NOMO-1 (cell line): Measurements from ENCODE around the gene CTSH.

ENCODE experiments used
- DNase-seq, 2 experiments: peaks; one replicate each; lab custom pipeline; 2025; ENCODE audit not compliant: unreplicated experiment in 2 of 2; lab: John Stamatoyannopoulos, UW

CTSH gene, protein sequence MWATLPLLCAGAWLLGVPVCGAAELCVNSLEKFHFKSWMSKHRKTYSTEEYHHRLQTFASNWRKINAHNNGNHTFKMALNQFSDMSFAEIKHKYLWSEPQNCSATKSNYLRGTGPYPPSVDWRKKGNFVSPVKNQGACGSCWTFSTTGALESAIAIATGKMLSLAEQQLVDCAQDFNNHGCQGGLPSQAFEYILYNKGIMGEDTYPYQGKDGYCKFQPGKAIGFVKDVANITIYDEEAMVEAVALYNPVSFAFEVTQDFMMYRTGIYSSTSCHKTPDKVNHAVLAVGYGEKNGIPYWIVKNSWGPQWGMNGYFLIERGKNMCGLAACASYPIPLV

DNA sequence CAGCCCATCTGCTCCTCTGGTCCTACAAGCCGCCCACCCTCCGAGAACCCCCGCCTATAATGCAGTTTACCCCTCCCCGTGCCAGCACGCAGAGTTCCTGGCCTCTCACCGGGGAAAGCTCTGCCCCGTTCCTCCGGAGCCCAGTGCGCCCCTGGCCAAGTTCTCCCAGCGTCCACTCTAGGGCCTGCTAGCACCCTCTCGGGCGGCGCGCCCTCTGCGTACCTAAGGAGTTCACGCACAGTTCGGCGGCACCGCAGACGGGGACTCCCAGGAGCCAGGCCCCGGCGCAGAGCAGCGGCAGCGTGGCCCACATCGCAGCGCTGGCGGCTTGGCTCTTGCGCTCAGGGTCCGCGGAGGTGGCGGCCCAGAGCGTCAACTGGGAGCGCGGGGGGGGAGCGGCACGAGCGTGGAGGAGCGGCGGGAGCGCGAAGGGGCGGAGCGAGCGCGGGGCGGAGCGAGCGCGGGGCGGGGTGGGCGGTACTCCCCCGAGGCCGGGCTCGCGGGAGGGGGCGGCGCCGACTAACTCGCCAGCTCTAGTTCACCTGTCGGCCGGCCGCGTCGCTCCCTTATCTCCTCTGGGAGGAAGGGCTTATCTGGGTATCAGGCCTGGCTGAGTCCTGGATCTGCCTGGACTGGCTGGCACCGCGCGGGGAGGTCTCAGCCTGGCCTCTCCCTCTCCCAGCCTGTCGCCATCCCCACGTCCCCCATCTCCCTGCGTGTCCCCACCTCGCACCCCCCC is at the start of gene CTSH:
Gene CTSH (minus strand): TSS at position 378 of the 739 bp plus-strand sequence. CDS start 65 bp downstream, at position 313.
- DNase-seq: peak; percentile 25 to 72

DNA sequence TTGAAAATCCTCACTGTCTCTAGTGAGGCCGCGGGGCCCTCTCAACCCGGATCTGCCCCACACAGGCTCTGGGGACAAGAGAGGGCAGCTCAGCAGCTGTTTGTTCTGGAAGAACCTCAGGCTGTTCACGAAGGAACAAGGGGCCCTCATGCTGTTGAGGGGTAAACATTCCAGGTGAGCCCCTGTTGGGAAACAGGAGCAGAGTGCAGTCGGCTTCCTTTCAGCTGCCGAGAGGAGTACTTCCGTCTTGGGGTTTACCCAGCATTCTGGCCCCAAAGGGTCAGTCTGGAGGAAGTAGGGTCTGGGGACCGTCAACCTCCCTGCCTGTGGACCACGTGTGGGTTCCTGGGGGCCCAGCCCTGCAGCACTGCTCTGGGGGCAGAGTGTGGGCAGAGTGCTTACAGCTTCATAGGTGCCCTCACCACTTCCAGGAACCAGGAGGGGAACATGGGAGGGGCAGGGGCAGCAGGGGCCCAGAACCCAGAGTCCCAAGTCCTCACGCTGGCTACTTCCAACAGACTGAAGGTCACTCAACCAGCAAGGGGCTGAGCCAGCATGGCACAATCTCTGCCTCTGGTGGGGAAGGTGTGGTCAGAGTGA is 49.2 kb upstream of the CTSH start:
- peak in 1 of 2 experiments; percentile 30 for DNase-seq

DNA sequence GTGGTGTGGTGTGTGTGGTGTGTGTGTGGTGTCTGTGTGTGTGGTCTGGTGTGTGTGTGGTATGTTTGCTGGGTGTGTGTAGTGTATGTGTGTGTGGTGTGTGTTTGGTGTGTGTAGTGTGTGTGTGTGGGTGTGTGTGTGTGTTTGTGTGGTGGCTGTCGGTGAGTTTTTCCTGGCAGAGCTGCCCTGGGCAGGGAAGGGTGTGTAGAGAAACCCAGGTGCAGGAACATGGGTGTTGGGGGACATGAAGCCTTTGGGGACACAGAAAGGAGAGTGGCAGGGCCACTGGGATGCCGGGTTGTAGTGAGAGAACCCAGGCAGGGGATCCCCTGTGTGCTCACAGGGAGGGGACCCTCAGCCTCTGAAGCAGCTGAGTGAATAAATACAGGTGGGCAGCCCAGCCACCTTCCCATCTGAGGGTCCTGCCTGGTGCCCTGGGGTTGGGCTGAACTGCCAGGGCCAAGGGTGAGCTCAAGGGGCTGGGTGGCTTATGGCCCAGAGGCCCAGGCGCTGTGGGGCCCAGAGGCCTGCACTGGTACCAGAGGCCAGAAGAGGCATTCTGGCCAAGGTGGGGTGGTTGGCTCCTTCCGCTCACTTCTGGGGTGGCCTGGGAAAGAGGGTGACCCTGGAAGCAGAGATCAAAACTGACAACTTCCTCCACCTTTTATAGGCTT is 48.5 kb upstream of the CTSH start:
- DNase-seq: no peak

DNA sequence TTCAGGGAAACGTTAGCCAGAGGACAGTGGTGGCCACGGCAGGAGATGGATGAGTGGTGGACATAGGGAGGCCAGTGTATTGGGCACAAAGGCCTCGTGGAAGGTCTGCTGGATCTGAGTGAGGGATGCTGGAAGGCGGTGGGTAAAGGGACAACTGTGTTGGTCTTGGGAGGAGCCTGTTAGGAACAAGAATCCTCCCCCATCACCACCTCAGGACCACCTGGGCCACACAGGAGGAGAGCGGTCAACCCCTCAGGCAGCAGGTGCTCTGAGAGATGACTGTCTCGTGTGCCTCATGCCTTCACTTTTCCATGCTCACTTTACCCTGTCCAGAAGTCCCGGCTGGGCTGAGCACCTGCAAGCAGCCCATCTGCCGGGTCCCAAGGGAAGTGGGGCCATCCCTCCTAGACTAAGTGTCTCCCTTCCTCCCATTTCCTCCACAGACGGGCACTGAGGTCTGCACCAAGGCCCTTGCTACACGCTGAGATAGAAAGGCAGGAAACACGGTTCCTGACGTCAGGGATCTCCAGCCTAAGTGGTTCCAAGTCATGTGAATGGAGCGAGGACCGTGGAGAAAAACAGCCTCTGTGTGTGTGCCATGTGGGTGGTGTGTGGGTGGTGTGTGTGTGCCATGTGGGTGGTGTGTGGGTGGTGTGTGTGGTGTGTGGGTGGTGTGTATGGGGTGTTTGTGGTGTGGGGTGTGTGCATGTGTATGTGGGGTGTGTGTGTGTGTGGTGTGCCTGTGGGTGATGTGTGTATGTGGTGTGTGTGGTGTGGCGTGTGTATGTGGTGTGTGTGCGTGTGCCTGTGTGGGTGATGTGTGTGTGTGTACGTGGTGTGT is 47.8 kb upstream of the CTSH start:
- DNase-seq: no peak

DNA sequence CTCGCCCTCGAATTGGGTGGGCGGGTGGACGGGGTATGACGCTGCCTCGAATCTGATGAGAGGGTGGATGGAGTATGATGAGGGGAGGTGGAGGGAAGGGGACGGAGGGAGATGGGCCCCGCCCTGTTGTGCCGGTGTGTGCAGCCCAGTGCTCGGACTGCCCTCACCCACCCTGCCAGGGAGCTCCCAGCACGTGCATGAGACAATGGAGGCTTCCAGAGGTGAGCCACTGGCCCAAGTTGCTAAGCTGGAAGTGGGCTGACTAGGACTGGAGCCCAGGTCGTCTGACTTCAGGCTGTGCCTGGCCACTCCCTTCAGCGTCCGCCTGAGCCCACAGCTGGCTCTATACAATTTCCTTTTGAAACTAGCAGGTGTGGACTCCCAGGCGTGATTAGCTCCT is 47.0 kb upstream of the CTSH start:
- DNase-seq: no peak

DNA sequence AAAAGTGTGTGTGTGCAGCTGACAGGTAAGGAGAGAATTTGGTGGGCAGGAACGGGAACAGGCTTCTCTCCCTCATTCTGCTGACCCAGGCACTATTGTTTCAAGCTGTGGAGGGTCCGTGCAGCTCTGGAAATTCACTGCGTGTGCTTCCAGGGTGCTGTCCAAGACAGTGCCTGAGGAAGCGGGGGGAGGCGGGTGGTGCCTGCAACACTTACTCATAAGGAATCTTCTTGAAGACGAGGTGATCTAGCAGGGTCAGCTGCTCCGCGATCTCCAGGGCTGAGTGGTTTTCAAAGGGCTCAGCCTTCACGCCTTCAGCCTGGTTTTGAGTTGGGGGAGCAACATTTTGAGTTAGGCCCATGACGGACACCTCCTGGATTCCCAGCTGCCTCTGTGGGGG is 46.6 kb upstream of the CTSH start:
- no peak for DNase-seq

DNA sequence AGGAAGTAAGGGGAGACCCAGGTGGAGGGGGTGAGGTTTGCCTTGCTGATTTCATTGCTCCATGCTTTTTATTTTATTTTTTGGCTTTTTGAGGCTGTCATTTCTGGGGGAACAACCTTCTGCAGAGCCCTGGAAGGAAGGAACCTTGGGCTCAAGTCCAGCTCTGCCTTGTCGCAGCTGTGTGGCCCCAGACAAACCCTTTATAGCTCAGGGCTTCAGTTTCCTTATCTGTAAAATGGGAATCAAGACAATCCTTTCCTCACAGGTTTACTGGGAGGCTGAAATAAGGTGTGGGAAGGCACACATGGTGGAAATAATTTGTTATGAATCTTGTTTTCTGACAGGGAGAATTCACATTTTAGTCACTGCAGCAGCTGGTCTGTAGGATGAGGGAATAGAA is 45.4 kb upstream of the CTSH start:
- no peak for DNase-seq

DNA sequence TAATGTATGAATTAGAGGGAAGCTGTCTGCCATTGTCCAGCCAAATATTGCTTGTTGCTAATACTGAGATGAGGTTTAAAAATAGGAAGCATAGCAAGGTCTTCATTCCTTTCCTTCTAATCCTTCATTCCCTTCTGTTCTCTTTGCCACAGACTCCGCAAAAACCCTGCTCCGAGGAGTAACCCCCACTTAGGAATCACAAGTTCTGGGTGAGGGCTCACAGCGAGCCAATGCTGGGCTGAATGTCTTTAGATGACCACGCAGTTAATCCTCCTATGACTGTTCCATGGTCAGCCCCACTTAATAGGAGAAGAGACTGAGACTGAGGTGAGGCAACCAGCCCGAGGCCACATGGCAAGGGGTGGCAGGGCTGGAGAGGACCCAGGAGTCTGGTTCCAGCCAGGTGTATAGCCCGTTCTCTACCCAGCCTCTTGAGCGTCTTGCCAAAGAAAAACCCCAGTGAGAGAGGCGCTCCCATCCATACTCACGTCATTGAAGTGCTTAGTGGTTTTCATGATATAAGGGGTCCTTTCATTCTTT is 44.9 kb upstream of the CTSH start:
- DNase-seq: no peak

DNA sequence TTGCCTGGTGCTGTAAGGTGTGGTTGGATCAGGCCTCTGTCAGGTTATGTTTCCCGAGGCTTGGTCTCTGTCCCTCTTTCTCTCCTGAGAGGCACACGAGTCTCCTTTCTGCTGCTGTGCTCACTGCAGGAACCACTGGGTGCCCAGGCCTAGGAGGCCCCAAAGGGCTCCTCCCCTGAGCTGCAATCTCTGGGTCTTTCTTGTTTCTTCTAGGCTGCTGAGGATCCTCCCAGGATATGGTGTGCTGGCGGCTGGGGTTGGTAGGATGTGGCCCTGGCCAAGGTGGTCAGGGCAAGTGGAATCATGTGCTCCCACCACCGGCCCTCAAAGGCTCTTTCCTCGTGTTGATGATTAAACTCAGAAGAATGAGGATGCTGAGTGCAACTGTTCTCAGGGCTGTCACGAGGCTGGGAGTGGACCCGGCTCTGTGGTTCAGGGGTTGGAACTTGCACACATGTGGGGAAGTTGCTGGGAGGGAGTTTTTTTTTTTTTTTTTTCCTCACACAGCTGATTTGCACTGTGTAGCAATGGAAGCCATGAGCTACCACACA is 43.6 kb upstream of the CTSH start:
- peak; percentile 61 to 73 for DNase-seq

DNA sequence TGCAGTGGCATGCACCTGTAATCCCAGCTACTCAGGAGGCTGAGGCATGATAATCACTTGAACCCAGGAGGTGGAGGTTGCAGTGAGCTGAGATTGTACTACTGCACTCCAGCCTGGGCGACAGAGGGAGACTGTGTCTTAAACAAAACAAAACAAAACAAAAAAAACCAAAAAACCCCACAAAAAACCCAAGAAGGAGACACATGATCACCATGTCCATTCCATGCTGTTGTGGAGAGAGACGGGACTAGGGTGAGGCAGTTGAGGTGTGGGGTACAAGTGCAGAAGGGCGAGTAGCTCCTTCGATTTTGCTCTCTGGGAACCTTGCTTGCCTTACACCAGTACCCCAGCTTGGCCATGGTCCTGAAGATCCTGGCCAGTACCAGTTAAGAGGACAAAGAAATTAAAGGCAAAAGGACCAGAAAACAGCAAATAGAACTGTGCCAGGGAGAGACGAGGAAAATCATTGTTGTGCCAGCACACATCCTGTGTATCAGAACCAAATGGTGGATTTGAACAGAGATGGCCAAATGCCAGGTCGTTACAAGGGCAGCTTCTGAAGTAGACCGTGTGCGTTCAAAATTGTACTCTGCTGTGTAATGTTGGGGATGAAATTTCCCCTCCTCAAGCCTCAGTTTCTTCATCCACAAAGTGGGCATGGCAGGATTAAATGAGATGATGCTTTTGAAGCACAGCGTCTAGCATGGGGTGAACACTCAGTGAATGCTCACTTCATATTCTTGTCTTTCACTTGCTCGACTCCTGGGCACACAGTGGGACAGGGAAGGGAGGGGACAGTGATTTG is 42.9 kb upstream of the CTSH start:
- DNase-seq: no peak

DNA sequence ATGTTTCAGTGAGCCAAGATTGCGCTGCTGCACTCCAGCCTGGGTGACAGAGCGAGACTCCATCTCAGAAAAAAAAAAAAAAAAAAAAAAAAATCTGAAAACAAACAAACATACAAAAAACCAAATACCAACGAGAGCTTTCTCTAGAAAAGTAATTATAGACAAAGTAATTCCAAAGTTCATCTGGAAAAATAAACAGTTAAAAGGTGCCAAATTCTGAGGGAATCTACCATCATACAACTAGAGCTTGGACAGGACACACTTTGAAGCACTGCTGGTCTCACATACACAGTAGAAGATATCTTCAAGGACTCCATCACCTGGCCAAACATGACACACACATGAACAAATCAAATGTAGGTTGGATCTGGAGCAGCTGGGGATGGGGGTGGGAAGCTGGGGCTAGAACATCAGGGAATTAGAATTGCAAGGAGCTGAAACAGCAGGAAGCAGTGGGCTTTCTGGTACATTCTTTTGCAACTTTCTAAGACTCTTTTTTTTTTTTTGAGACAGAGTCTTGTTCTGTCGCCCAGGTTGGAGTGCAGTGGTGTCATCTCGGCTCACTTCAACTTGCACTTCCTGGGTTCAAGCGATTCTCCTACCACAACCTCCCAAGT is 41.1 kb upstream of the CTSH start:
- DNase-seq: no peak

DNA sequence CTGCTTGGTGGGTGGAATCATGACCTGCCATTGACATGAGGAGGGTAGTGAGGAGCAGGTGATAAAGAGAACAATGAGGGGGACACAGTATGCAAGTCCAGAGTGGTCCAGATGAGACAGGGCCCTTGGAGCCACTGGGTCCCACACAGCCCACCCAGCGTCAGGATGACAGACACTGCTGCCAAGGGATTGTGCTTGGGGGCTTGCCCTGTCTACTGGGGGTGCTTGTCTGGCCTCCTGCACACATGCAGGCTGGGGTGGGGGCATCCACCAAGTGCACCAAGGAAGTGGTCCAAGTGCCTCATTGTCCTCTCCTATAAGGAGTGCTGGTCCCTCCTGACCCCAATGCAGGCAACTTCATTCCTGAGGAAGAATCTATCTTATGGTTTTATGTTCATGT is 39.2 kb upstream of the CTSH start:
- no peak for DNase-seq

DNA sequence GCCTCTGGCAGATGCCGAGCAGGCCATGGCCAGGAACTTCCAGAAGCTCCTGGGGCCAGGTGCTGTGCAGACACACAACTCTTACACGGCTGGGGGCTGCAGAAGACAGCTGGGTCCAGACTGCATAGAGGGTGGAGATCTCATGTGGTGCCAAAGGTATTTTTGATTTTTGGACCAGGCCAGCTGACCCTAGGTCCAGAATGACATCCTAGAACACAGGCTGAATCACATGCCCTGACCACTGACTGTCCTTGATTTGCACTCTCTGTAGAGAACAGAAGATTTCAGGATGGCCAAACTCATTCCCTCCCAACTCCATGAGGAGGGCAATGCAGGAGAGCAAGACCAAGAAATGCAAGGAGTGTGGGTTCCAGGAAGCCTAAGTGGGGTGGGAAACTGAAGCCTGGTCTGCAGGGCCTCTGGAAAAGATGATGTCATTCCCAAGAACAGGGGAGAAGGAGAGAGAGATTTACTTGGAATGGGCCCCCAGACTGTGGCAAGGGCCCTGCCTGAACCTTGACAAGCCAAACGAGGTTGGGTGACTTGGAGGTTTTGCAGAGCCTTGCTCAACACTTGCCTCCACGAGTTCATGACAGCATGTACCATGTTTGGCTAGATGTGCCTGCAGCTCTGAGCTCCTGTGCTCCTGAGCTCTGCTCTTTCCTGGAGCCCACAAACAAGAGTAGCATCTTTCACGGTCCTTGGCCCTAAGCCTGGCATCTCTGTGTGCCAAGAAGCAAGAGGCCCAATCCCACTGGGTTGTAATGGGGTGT is 38.5 kb upstream of the CTSH start:
- no peak for DNase-seq

DNA sequence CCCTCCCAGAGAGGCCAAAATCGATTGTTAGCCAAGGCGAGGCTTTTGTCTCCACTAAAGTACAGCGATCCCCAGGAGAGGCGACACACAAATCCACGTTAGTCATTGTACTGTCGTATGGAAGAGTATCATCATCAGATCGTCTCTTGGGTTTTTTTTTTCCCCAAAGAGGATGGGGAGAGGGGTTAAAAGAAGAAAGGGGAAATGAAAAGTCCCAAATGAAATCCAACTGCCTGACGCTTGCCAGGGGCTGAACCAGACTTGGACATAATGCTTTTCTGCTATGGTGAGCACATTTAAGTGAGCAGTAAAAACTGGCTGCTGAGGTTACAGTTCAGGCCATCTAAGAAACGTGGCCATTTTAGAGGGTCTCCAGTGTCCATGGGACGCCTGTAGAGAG is 37.9 kb upstream of the CTSH start:
- no peak for DNase-seq

DNA sequence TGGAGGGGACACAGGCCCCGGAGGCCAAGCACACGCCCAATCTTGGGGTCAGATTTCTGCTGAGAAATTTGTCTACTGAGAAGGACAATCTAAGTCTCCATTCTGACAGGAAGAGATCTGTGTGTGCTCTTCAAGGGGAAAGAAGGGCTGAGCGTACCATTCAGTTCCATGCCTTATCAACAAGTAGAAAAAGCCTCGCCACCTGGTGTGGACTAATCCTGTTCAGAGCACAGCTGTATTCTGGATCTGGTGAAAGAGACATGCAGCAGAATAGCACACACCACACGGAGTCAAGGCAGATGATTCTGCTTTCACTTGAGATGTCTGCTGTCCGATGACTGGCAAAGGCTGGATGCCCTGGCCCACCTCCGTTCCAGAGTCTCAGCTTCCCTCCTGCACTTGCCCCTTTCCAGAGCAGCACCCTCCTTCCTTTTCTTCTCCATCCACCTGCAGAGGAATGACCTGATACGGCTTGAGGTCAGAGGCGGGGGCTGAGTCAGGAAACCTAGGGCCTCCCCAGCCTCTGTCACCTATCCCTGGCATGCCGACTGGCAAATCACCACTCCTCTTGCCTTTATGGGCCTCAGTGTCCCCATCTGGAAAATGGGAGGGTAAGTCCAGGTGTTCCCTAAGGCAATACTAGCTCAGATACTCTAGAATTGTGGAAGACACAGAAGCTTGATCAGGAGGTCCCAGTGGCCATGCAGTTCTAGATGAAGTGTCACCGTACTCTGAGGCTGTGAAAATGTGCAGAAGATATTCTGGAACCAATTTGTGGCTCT is 36.9 kb upstream of the CTSH start:
- no peak for DNase-seq

DNA sequence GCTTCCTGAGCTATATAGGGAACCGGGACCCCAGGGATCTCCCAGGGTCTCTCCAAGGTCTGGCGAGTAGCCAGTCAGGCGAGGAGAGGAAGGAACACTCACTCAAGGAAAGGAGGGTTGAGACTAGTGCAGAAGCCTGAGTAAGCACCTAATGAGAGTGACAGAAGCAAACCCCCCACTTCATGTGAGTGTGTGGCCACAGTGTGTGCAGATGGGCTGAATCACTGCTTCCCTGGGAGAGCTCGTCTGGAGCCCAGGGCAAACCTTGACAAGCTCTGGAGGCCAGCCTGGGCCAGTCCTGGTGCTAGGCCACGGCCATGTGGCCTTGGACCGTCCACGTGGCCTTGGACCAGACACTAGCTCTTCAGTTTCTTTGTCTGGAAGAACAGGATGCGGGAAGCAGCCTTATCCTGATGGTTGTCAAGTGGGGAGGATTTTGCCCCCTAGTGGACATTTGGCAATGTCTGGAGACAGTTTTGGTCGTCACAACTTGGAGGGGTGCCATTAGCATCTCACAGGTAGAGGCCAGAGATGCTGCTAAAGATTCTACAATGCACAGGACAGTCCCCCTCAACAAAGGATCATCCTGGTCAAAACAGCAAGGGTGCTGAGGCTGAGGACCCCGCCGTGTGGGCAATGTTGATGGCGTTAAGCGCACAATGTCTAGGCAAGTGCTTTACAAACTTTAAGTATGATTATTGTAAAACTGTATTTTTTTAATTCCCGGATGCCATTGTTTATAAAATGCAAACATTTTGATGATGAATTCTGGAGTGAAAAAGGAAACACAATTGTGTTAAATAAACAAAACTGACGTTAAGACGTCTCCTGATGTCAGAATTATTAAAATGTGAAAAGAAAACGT is 34.8 kb upstream of the CTSH start:
- DNase-seq: no peak
